ENCODE measurements around the gene ACTR3C.

DNA sequence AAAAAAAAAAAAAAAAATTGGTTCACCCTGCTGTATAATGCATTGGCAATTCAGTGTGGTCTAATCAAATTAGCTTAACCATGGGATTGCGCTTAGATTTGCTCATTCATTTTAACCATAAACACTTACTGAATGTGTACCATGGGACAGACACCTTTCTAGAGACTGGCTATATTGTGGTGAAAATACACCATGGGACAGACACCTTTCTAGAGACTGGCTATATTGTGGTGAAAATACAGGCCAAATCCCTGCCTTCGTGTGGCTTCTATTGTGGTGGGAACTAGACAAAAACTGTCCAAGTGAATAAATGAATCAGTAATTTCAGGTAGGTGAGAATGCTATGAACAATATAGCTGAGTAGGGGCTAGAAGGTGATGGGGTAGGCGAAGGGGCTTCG lies 35.1 kb upstream of the ACTR3C start:
- no peak for TF ChIP-seq CTCF (IDR thresholded peaks at IDR 0.05)
- no peak for TF ChIP-seq EZH2 (IDR thresholded peaks at IDR 0.05; ENCODE audit: borderline replicate concordance, insufficient read depth, low read depth, low read length, poor library complexity, severe bottlenecking)
